GM21528 (cell line): ENCODE measurements around the gene NBAS.
"Not testable (repeated sequence)": the region's sequence is repeated elsewhere in the genome, so short reads cannot be mapped to it uniquely, and the experiment has no call there.

Experiments
- ATAC-seq: cut with Tn5 transposase; IDR thresholded peaks from one replicate; pipeline ENCODE4 v1.9.1; 2021; ENCODE audit warnings: mild to moderate bottlenecking, moderate library complexity; ENCODE audit not compliant: unreplicated experiment, low FRiP score

Gene NBAS

GRCh38 chr2:15533860-15534480, 27.2 kb downstream of the NBAS start:
- ATAC-seq: no peak

DNA sequence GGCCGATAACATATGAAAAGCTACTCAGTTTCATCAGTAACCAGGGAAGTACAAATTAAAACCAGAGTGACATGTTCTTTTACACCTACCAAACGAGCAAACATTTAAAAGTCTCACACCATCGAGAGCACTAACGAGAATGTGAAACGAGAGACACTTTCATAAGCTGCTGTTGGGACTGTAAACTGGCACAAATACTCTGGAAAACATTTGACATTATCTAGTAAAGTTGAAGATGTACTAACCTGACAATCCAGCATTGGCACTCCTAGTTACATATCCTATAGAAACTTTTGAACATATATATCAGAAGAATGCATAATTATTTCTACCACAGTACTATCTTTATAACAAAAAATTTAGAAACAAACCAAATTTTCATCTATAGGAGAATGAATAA, 28.1 kb downstream of the NBAS start:
- no peak for ATAC-seq

GRCh38 chr2:15531095-15531854, 29.9 kb downstream of the NBAS start:
- ATAC-seq: no peak

GRCh38 chr2:15527074-15527739, 33.9 kb downstream of the NBAS start:
- ATAC-seq: no peak

DNA sequence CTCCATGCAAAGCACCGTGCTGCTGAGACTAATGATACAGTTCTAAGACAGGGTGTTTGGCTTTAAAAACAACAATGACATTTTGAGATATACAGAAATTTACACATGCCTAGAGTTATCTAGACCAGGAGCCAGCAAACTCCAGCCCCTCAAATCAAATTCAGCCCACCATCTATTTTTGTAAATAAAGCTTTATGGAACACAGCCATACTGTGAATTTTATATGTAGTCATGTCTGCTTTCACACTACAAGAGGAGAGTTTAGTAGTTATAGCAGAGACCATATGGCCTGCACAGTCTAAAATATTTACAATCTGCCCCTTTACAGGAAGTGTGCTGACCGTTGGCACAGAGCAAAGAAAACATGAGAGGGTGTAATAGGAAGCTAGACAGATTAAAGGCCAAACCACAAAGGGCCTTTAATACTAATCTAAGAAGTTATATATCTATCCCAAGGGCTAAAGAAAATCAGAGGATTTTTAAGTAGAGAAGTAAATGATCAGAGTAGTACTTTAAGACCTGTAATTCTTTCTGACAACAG, 39.4 kb downstream of the NBAS start:
- no peak for ATAC-seq

GRCh38 chr2:15520346-15520745, 40.8 kb downstream of the NBAS start:
- ATAC-seq: no peak

DNA sequence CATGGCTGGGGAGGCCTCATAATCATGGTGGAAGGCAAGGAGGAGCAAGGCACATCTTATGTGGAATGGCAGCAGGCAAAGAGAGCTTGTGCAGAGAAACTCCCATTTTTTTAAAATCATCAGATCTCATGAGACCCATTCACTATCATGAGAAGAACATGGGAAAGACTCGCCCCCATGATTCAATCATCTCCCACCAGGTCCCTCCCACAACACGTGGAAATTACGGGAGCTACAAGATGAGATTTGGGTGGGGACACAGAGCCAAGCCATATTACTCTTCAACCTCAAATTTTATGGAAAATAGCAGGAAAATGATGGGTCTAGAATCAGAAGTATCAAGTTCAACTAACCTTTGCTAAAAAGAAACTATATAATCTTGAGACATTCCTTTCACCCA, 42.4 kb downstream of the NBAS start:
- ATAC-seq: not testable (repeated sequence)

DNA sequence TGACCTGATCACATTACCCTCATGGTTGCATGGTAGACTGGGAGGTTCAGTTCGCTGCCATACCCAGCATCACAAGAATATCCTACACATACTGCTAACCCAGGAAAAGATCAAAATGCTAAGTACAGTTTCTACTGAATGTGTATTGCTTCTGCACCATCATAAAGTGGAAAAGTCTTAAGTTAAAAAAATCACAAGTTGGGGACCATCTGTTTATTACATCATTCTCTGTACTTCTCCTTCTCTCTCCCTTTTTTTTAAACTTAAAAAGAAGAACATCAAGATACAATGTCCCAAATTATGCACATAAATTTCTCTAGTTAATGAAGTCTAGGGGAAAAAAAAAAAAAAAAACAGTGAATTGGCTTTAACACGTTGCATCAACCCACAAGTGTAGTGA, 43.3 kb downstream of the NBAS start:
- no peak for ATAC-seq

DNA sequence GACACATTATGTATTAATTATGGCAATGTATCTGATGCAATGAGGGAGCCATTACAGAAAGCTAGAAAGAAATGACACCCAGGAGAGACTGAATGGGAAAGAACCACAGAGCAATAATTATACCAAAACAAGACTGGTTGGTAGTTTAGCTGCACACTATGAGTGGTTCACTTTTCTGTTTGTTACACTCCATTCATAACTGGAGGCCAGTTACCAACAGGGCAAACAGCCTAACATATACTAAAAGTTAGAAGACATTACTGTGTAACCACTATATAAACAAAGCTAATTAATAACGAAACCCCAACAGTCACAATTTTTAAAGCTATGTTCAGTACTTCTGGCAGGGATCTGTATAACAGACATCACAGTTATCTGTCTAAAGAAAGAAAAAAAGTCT, 49.4 kb downstream of the NBAS start:
- no peak for ATAC-seq

DNA sequence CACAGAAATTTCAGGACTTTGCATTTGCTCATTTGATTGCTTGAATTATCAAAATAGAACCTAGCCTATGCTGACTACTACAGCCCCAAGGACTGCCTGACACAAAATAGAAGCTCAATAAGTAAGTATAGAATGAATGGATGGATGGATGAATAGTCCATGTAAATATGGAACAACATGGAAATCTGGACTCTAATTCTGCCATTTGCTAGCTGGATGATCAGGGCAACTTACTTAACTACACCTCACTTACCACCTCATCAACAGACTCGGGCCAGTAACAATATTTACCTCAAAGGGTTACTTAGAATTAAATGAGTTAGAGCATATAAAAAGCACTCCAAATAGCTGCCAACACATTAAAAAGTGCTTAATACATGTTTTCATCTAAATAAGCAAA, 50.6 kb downstream of the NBAS start:
- no peak for ATAC-seq

GRCh38 chr2:15510131-15510530, 51.0 kb downstream of the NBAS start:
- ATAC-seq: no peak

GRCh38 chr2:15507697-15508096, 53.4 kb downstream of the NBAS start:
- ATAC-seq: no peak

DNA sequence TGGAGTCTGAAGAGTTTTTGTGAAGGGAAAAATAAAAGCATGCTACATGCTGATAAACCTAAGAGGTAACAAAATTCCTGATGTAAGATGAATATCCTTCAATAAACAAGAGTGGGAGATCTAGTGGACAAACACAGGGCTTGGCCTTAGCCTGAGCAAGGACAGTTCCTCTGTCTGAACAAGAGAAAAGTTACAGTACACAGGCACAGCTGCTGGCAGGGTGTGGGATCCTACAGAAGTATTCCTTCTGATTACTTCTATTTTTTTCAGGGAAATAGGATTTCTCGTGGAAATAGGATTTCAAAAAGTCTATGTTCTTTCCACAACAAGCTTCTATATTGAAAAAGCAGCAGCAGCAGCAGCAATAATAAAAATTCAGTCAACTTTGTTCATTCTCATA, 54.1 kb downstream of the NBAS start:
- no peak for ATAC-seq

- ATAC-seq: no peak
Measured at GRCh38 chr2:15506229-15506819, 54.8 kb downstream of the NBAS start.

DNA sequence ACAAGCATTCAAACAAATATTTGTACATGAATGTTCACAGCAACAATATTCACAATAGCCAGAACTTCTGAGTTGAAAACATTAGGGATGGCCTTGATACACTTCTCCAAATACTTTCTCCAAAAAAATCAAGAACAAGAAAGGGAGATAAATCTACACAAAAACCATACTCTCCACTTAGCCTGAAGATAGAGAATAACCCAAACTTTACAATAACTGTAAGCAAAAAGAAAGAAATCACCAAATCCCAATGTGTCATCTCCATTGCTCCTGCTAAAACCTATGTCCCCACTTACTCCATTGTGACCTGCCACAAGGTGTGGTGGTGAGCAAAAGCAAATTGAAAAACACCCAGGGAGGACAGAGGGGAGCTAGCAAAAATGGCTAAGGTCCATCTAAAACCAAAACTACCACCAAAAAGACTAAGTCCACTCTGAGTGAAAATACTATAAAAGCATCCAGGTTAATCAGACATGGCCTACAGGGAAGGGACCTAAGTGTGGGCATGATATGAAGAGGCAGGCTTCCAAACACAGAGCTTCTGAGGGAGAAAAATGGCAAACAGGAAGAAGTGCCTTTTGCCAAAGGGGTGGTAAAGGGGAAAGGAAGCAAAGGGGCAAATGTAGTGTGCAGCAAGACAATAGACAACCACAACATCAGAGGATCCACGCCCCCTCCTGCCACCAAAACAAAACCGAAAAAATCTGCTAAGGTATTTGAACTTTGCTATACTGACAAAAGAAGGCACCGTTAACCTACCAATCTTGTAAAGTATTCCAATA, 56.1 kb downstream of the NBAS start:
- no peak for ATAC-seq

GRCh38 chr2:15499251-15499650, 61.9 kb downstream of the NBAS start:
- ATAC-seq: not testable (repeated sequence)

DNA sequence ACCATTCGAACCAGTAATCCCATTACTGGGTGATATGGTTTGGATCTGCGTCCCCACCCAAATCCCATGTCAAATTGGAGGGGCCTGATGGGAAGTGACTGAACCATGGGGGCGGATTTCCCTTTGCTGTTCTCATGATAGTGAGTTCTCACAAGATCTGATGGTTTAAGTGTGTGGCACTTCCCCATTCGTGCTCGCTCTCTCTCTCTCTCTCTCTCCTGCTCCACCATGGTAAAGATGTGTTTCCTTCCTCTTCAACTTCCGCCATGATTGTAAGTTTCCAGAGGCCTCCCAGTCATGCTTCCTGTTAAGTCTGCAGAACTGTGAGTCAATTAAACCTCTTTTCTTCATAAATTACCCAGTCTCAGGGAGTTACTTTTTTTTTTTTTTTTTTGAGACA, 62.6 kb downstream of the NBAS start:
- ATAC-seq: no peak

- ATAC-seq: no peak
Measured at GRCh38 chr2:15494877-15495276, 66.3 kb downstream of the NBAS start.

GRCh38 chr2:15492773-15493325, 68.3 kb downstream of the NBAS start:
- ATAC-seq: no peak

DNA sequence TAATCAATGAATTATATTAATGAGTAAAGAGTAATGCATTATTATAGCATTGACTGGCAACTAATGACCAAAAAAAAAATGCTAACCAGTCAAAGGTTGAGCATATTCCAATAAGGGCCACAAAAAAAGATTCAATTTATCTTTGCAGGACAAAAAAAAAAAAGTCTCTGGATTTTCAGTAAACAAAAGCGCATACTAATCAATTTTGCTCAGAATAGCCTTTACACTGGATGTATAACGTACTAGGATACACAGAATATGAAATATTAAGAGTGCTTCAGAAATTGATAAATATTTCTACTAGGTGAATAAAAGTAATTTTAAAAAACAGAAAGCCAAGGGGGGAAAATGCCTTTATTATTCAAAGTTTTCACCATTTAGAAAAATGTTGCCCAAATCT, 74.4 kb downstream of the NBAS start:
- no peak for ATAC-seq
